HuH-7.5 (cell line): ENCODE results near the gene CNOT1.

Experiments used
- DNase-seq: peaks from one replicate; pipeline ENCODE4 v3.0.0; 2011; ENCODE audit warnings: low spot score

Gene CNOT1

GRCh38 chr16:58516768-58517107 is 112.9 kb downstream of the CNOT1 start:
- DNase-seq, result no peak

- no peak for DNase-seq
Observed at GRCh38 chr16:58515871-58516767, 113.5 kb downstream of the CNOT1 start.

GRCh38 chr16:58515125-58515870 is 114.3 kb downstream of the CNOT1 start, which contains the start of gene SETD6:
SETD6 (plus strand) TSS chr16:58515517; CDS start chr16:58515538, 21 bp downstream.
- DNase-seq, result peak; percentile 79

- DNase-seq, result no peak
Observed at GRCh38 chr16:58513874-58514273, 115.8 kb downstream of the CNOT1 start.

GRCh38 chr16:58511933-58512815 is 117.5 kb downstream of the CNOT1 start:
- DNase-seq, result peak; percentile 57

GRCh38 chr16:58510776-58511628 is 118.6 kb downstream of the CNOT1 start:
- DNase-seq, result no peak

- no peak for DNase-seq
Observed at GRCh38 chr16:58510097-58510775, 119.4 kb downstream of the CNOT1 start.

- DNase-seq, result no peak
Observed at GRCh38 chr16:58509256-58510096, 120.2 kb downstream of the CNOT1 start.

GRCh38 chr16:58508671-58509251 is 120.9 kb downstream of the CNOT1 start:
- DNase-seq, result no peak

GRCh38 chr16:58507963-58508670 is 121.5 kb downstream of the CNOT1 start:
- no peak for DNase-seq

GRCh38 chr16:58507195-58507962 is 122.2 kb downstream of the CNOT1 start:
- no peak for DNase-seq

GRCh38 chr16:58506241-58507194 is 123.1 kb downstream of the CNOT1 start:
- no peak for DNase-seq

- no peak for DNase-seq
Observed at GRCh38 chr16:58503863-58504688, 125.5 kb downstream of the CNOT1 start.

- DNase-seq, result no peak
Observed at GRCh38 chr16:58503166-58503862, 126.3 kb downstream of the CNOT1 start.
